Stimulated activated CD4-positive, alpha-beta T cell treated with anti-CD3 and anti-CD28 coated beads, Interleukin-12 subunit alpha, Interleukin-12 subunit beta, amount 100 ng/mL, for 4 hours (primary cell): ENCODE results near the gene RBM34.
"Not testable (repeated sequence)": the region's sequence is repeated elsewhere in the genome, so short reads cannot be mapped to it uniquely, and the experiment has no call there.

Experiments used
- DNase-seq: peaks from one replicate; pipeline ENCODE4 v3.0.0-alpha.2; 2020

The RBM34 gene

GRCh38 chr1:235090406-235091069 is 70.5 kb downstream of the RBM34 start:
- DNase-seq: no peak

GRCh38 chr1:235088907-235089306 is 72.1 kb downstream of the RBM34 start:
- DNase-seq: no peak

- DNase-seq: no peak
These were observed 72.6 kb downstream of the RBM34 start for GRCh38 chr1:235088430-235088829.

- no peak for DNase-seq
These were observed 73.1 kb downstream of the RBM34 start for GRCh38 chr1:235087906-235088305.

- not testable (repeated sequence) for DNase-seq
These were observed 75.5 kb downstream of the RBM34 start for GRCh38 chr1:235085411-235086117.
